Glutamatergic neuron (in vitro differentiated cells): ENCODE measurements around the gene CAV1. TPM values are rescaled to one million over a fixed set of nuclear protein-coding genes. Genes with fewer than 3 reads are reported as not detected.

Experiments used
- DNase-seq: peaks from one replicate; pipeline ENCODE4 v3.0.0; 2022
- H3K27ac Mint-ChIP-seq: one replicate; pipeline ENCODE4 v1.8.0; 2020; ENCODE audit warnings: mild to moderate bottlenecking, mixed read lengths, inconsistent platforms; ENCODE audit not compliant: unreplicated experiment
- H3K27me3 Mint-ChIP-seq: one replicate; pipeline ENCODE4 v1.8.0; 2020; ENCODE audit warnings: mild to moderate bottlenecking, moderate library complexity, mixed read lengths, inconsistent platforms; ENCODE audit not compliant: unreplicated experiment
- H3K36me3 Mint-ChIP-seq: one replicate; pipeline ENCODE4 v1.8.0; 2020; ENCODE audit warnings: mild to moderate bottlenecking, mixed read lengths, inconsistent platforms; ENCODE audit not compliant: unreplicated experiment
- H3K4me1 Mint-ChIP-seq: one replicate; pipeline ENCODE4 v1.8.0; 2020; ENCODE audit warnings: mild to moderate bottlenecking, low read depth, mixed read lengths, inconsistent platforms; ENCODE audit not compliant: unreplicated experiment
- H3K4me3 Mint-ChIP-seq: one replicate; pipeline ENCODE4 v1.8.0; 2020; ENCODE audit warnings: mild to moderate bottlenecking, mixed read lengths, inconsistent platforms; ENCODE audit not compliant: unreplicated experiment
- H3K9me3 Mint-ChIP-seq: one replicate; pipeline ENCODE4 v1.8.0; 2020; ENCODE audit warnings: mild to moderate bottlenecking, moderate library complexity, mixed read lengths, inconsistent platforms; ENCODE audit not compliant: unreplicated experiment
- CTCF ChIP-seq: fragments of 200-600 bp; sonication (generic); IDR thresholded peaks from one replicate; pipeline ENCODE4 v1.5.0; 2021; ENCODE audit not compliant: partially characterized antibody, unreplicated experiment
- total RNA-seq: library from RNA; stranded (reverse); fragmentation: NEBNext Ultra II Directional; extraction: Animal tissue kit (Norgen Biotek cat#: 25700); gene quantifications from one replicate; pipeline ENCODE4 v1.2.1, GENCODE V29; 2021; ENCODE audit not compliant: unreplicated experiment

Gene CAV1
- total RNA-seq, 1 donor from 2014 or later: 0.78 TPM

- Mint-ChIP-seq H3K36me3 (no peaks in the 10 kb centered on the region), H3K27me3 (no peaks in the 10 kb centered on the region), H3K9me3 (no peaks in the 10 kb centered on the region), H3K4me1 (peaks cover 12% of the 10 kb centered on the region), H3K4me3 (no peak overlapping the region), H3K27ac (peak overlapping the region; percentile 76)
- DNase-seq: no peak
- no peak for TF ChIP-seq CTCF
These were observed 19.6 kb upstream of the CAV1 start for GRCh38 chr7:116505278-116505677.

- TF ChIP-seq CTCF: no peak
- Mint-ChIP-seq H3K36me3 (no peaks in the 10 kb centered on the region), H3K27me3 (no peaks in the 10 kb centered on the region), H3K4me1 (peaks cover 6% of the 10 kb centered on the region), H3K4me3 (peak overlapping the region; percentile 2), H3K9me3 (no peaks in the 10 kb centered on the region), H3K27ac (peak overlapping the region; percentile 76)
- DNase-seq: no peak
These were observed 19.0 kb upstream of the CAV1 start for GRCh38 chr7:116505823-116506222.

GRCh38 chr7:116509982-116510579 lies 14.8 kb upstream of the CAV1 start:
- no peak overlapping the region for H3K27ac Mint-ChIP-seq
- H3K36me3 Mint-ChIP-seq: no peaks in the 10 kb centered on the region
- H3K27me3 Mint-ChIP-seq: peaks cover 2% of the 10 kb centered on the region
- DNase-seq: no peak
- H3K9me3 Mint-ChIP-seq: no peaks in the 10 kb centered on the region
- TF ChIP-seq CTCF: no peak
- H3K4me3 Mint-ChIP-seq: no peak overlapping the region
- peaks cover 6% of the 10 kb centered on the region for H3K4me1 Mint-ChIP-seq

- Mint-ChIP-seq H3K36me3 (no peaks in the 10 kb centered on the region), H3K27me3 (peaks cover 2% of the 10 kb centered on the region)
- TF ChIP-seq CTCF: no peak
These were observed 14.0 kb upstream of the CAV1 start for GRCh38 chr7:116510795-116511194.

GRCh38 chr7:116511552-116512519 lies 13.0 kb upstream of the CAV1 start:
- no peak overlapping the region for H3K27ac Mint-ChIP-seq
- no peaks in the 10 kb centered on the region for H3K36me3 Mint-ChIP-seq
- H3K27me3 Mint-ChIP-seq: peaks cover 2% of the 10 kb centered on the region
- DNase-seq: no peak
- no peak overlapping the region for H3K4me3 Mint-ChIP-seq
- no peaks in the 10 kb centered on the region for H3K4me1 Mint-ChIP-seq
- no peak for TF ChIP-seq CTCF
- H3K9me3 Mint-ChIP-seq: no peaks in the 10 kb centered on the region

More at GRCh38 chr7:116510795-116511194, 14.0 kb upstream of the CAV1 start:
- DNase-seq: no peak
- Mint-ChIP-seq H3K9me3 (no peaks in the 10 kb centered on the region), H3K27ac (no peak overlapping the region), H3K4me1 (peaks cover 3% of the 10 kb centered on the region), H3K4me3 (no peak overlapping the region)
